A549 (cell line): Measurements from ENCODE around the gene DCHS2. TPM values are rescaled to one million over a fixed set of nuclear protein-coding genes. Genes with fewer than 3 reads are reported as not detected.

Experiments
- ATAC-seq, 2 experiments: fragments of 200-7000 bp in 1 of 2; fragments of >200 bp in 1 of 2; cut with Nextera tagmentation in 1 of 2; cut with Tn5 transposase in 1 of 2; 3 replicates each; pipeline versions ENCODE4 v1.8.0 to v1.9.1; 2018 to 2020; ENCODE audit warnings: mild to moderate bottlenecking in 1 of 2, moderate library complexity in 1 of 2
- CTCF ChIA-PET: fragments of 300-600 bp; sonication (Branson Sonifier 250); formaldehyde crosslinking; extraction: SDS; loops from one replicate; lab custom pipeline; 2021; ENCODE audit warnings: antibody characterized with exemption, inconsistent platforms; lab: Yijun Ruan, JAX
- POLR2A ChIA-PET: fragments of 350-600 bp; formaldehyde crosslinking; extraction: SDS; loops from one replicate; lab custom pipeline; 2021; ENCODE audit warnings: antibody characterized with exemption, inconsistent platforms; lab: Yijun Ruan, JAX
- DNase-seq, 2 experiments: peaks; one replicate each; pipeline versions ENCODE4 v3.0.0 to v3.0.0-alpha.2; 2011 to 2016; ENCODE audit warnings: low read depth in 1 of 2, low spot score in 1 of 2
- FAIRE-seq: peaks from 2 replicates; lab custom pipeline; 2011; peaks lifted over from hg19 to GRCh38; lab: Jason Lieb, UNC
- H3K27ac ChIP-seq, 2 experiments: fragments of >200 bp; sonication (Bioruptor Twin); formaldehyde crosslinking; 3 replicates each; pipeline ENCODE4 v1.5.1; 2016 to 2017
- H3K4me1 ChIP-seq: fragments of >200 bp; sonication (Bioruptor Twin); formaldehyde crosslinking; 3 replicates; pipeline ENCODE4 v1.6.1; 2016
- H3K4me2 ChIP-seq: fragments of >200 bp; sonication (Bioruptor Twin); formaldehyde crosslinking; 3 replicates; pipeline ENCODE4 v1.6.1; 2016
- H3K4me3 ChIP-seq: fragments of >200 bp; sonication (Bioruptor Twin); formaldehyde crosslinking; 3 replicates; pipeline ENCODE4 v1.5.1; 2016
- H3K9me3 ChIP-seq: fragments of >200 bp; sonication (Bioruptor Twin); formaldehyde crosslinking; 3 replicates; pipeline ENCODE4 v1.6.1; 2016
- ATOH8 ChIP-seq: fragments of 250-450 bp; sonication (Bioruptor Pico); IDR thresholded peaks from 2 replicates; pipeline ENCODE4 v1.5.0; 2020; ENCODE audit warnings: low read depth, mild to moderate bottlenecking, moderate library complexity
- BCL3 ChIP-seq: fragments of >200 bp; sonication (Bioruptor Twin); formaldehyde crosslinking; IDR thresholded peaks from 3 replicates; pipeline ENCODE4 v1.6.1; 2016
- CBX2 ChIP-seq: fragments of 200-600 bp; sonication (generic); IDR thresholded peaks from 2 replicates; pipeline ENCODE4 v1.6.1; 2016; ENCODE audit warnings: low read depth, mild to moderate bottlenecking, borderline replicate concordance
- CEBPB ChIP-seq, 2 experiments: fragments of >200 bp in 1 of 2; sonication (Bioruptor Twin) in 1 of 2; formaldehyde crosslinking in 1 of 2; IDR thresholded peaks; 2 replicates each; pipeline ENCODE4 v1.6.1; 2012 to 2016
- CHD2 ChIP-seq: fragments of 150-350 bp; IDR thresholded peaks from 2 replicates; pipeline ENCODE4 v1.6.1; 2014; ENCODE audit warnings: low read length; ENCODE audit not compliant: partially characterized antibody
- CHD4 ChIP-seq: fragments of 200-600 bp; sonication (generic); IDR thresholded peaks from 2 replicates; pipeline ENCODE4 v1.6.1; 2016; ENCODE audit warnings: antibody characterized with exemption, mild to moderate bottlenecking, borderline replicate concordance
- EHMT2 ChIP-seq: fragments of 200-600 bp; sonication (generic); IDR thresholded peaks from 2 replicates; pipeline ENCODE4 v1.6.1; 2016; ENCODE audit warnings: antibody characterized with exemption, low read depth, mild to moderate bottlenecking, moderate library complexity
- ELK1 ChIP-seq: fragments of 150-350 bp; IDR thresholded peaks from 2 replicates; pipeline ENCODE4 v1.6.1; 2014; ENCODE audit warnings: low read depth, mild to moderate bottlenecking, low read length
- ESRRA ChIP-seq: fragments of 150-350 bp; IDR thresholded peaks from 2 replicates; pipeline ENCODE4 v1.6.1; 2014; ENCODE audit warnings: mild to moderate bottlenecking, low read length, borderline replicate concordance
- GATA3 ChIP-seq: IDR thresholded peaks from 2 replicates; pipeline ENCODE4 v1.6.1; 2012; ENCODE audit warnings: borderline replicate concordance
- HOXA7 ChIP-seq: fragments of 250-450 bp; sonication (Bioruptor Pico); IDR thresholded peaks from 2 replicates; pipeline ENCODE4 v1.5.0; 2020; ENCODE audit warnings: mild to moderate bottlenecking, moderate library complexity
- HOXB13 ChIP-seq: fragments of 250-450 bp; sonication (Bioruptor Pico); IDR thresholded peaks from 2 replicates; pipeline ENCODE4 v1.5.0; 2020; ENCODE audit warnings: low read depth, mild to moderate bottlenecking, moderate library complexity
- HOXB5 ChIP-seq: fragments of 250-450 bp; sonication (Bioruptor Pico); IDR thresholded peaks from 2 replicates; pipeline ENCODE4 v1.5.0; 2020; ENCODE audit warnings: mild to moderate bottlenecking, moderate library complexity
- JUN ChIP-seq, 2 experiments: fragments of >200 bp; sonication (Bioruptor Twin); formaldehyde crosslinking; IDR thresholded peaks; 2 replicates in 1 of 2; 3 replicates in 1 of 2; pipeline ENCODE4 v1.6.1; 2016 to 2017
- JUNB ChIP-seq: fragments of >200 bp; sonication (Bioruptor Twin); formaldehyde crosslinking; IDR thresholded peaks from 2 replicates; pipeline ENCODE4 v1.6.1; 2016
- MAZ ChIP-seq: fragments of 150-350 bp; IDR thresholded peaks from 2 replicates; pipeline ENCODE4 v1.6.1; 2014; ENCODE audit warnings: antibody characterized with exemption, low read depth, low read length, borderline replicate concordance
- NPAS2 ChIP-seq: fragments of 250-450 bp; sonication (Bioruptor Pico); IDR thresholded peaks from 2 replicates; pipeline ENCODE4 v1.8.0; 2022; ENCODE audit warnings: mild to moderate bottlenecking, moderate library complexity, borderline replicate concordance
- PBX3 ChIP-seq: IDR thresholded peaks from 2 replicates; pipeline ENCODE4 v1.6.1; 2012
- PHF8 ChIP-seq: fragments of 200-600 bp; sonication (generic); IDR thresholded peaks from 2 replicates; pipeline ENCODE4 v1.6.1; 2016; ENCODE audit warnings: low read depth, mild to moderate bottlenecking, antibody characterized with exemption, moderate library complexity, borderline replicate concordance
- POLR2A ChIP-seq: IDR thresholded peaks from 2 replicates; pipeline ENCODE4 v1.6.1; 2012; ENCODE audit warnings: mild to moderate bottlenecking, low read length
- RNF2 ChIP-seq: fragments of 200-600 bp; sonication (generic); IDR thresholded peaks from 2 replicates; pipeline ENCODE4 v1.6.1; 2016; ENCODE audit warnings: low read depth, mild to moderate bottlenecking, antibody characterized with exemption, moderate library complexity, borderline replicate concordance
- SREBF2 ChIP-seq: fragments of 450-650 bp; IDR thresholded peaks from 2 replicates; pipeline ENCODE4 v1.6.1; 2014; ENCODE audit warnings: mild to moderate bottlenecking, moderate library complexity
- TP53 ChIP-seq: fragments of 250-450 bp; sonication (Bioruptor Pico); IDR thresholded peaks from 2 replicates; pipeline ENCODE4 v1.5.0; 2021; ENCODE audit warnings: mild to moderate bottlenecking, moderate library complexity
- USF2 ChIP-seq: fragments of 450-650 bp; IDR thresholded peaks from 2 replicates; pipeline ENCODE4 v1.6.1; 2014; ENCODE audit warnings: antibody characterized with exemption
- ZC3H11A ChIP-seq: fragments of 450-650 bp; IDR thresholded peaks from 2 replicates; pipeline ENCODE4 v1.6.1; 2014; ENCODE audit warnings: antibody characterized with exemption, mild to moderate bottlenecking
- ZNF302 ChIP-seq: fragments of 250-450 bp; sonication (Bioruptor Pico); IDR thresholded peaks from 2 replicates; pipeline ENCODE4 v1.9.0; 2021; ENCODE audit warnings: inconsistent platforms, mild to moderate bottlenecking, moderate library complexity
- ZSCAN20 ChIP-seq: fragments of 250-450 bp; sonication (Bioruptor Pico); IDR thresholded peaks from 2 replicates; pipeline ENCODE4 v1.8.0; 2022; ENCODE audit warnings: mild to moderate bottlenecking, moderate library complexity
- WGBS: methylation state at CpG from one replicate; pipeline ENCODE4 v1.1.6; 2017; ENCODE audit errors: missing lambda C conversion rate; 5-methylcytosine and 5-hydroxymethylcytosine counted together
- polyA plus RNA-seq, 4 experiments: library from polyadenylated mRNA; depleted of rRNA in 3 of 4; stranded (reverse); fragments of >200 nt; fragmentation: RNase III in 1 of 4; extraction: RNeasy Plus Mini Kit Qiagen cat#74134 plus additional on column Dnase treatment in 1 of 4; gene quantifications; 2 replicates in 3 of 4; 3 replicates in 1 of 4; pipeline ENCODE4 v1.2.3, GENCODE V29; 2011 to 2017

DCHS2 gene
- polyA plus RNA-seq, 2 of the 4 experiments (the other 2 are of a cell fraction) = 0.06 TPM; not detected in 1

- Histone ChIP-seq H3K27ac (no peak overlapping the region), H3K4me2 (no peak overlapping the region), H3K4me3 (no peak overlapping the region), H3K4me1 (no peaks in the 10 kb centered on the region), H3K9me3 (no peaks in the 10 kb centered on the region)
- ChIA-PET CTCF (no interaction called here), POLR2A (no interaction called here)
- WGBS = 13% methylated on average over 6 of the region's 6 CpGs
- ATAC-seq (no peak), FAIRE-seq (no peak), DNase-seq (no peak)
- TF ChIP-seq ZC3H11A (no peak), ZSCAN20 (CRISPR knock-in tag) (no peak), HOXB13 (CRISPR knock-in tag) (no peak), ATOH8 (CRISPR knock-in tag) (no peak)
These were observed 171.1 kb downstream of the DCHS2 start for GRCh38 chr4:154320521-154320920.

- Histone ChIP-seq H3K4me3 (no peak overlapping the region), H3K9me3 (no peaks in the 10 kb centered on the region)
- WGBS = 83% methylated on average over 1 of the region's 1 CpG
- TF ChIP-seq ZNF302 (no peak), ESRRA (no peak), HOXB5 (CRISPR knock-in tag) (no peak), HOXB13 (CRISPR knock-in tag) (no peak), GATA3 (no peak), PBX3 (no peak), CHD2 (no peak), JUN (IDR thresholded peaks at IDR 0.05) (no peak), JUNB (no peak), POLR2A (no peak), ELK1 (no peak), EHMT2 (no peak), PHF8 (no peak)
- TF ChIP-seq, all 56 proteins: peak for 0
- ATAC-seq = no peak
- no peak for FAIRE-seq
- no peak for DNase-seq
- ChIA-PET POLR2A (no interaction called here), CTCF (no interaction called here)
- Histone ChIP-seq H3K4me2 (no peak overlapping the region), H3K27ac (no peak overlapping the region), H3K4me1 (no peaks in the 10 kb centered on the region)
These were observed 171.9 kb downstream of the DCHS2 start for GRCh38 chr4:154319736-154320135.

- ATAC-seq (no peak), FAIRE-seq (no peak), DNase-seq (no peak)
- ChIA-PET POLR2A (no interaction called here), CTCF (no interaction called here)
- Histone ChIP-seq H3K9me3 (no peaks in the 10 kb centered on the region), H3K27ac (no peak overlapping the region), H3K4me3 (no peak overlapping the region), H3K4me1 (no peaks in the 10 kb centered on the region), H3K4me2 (no peak overlapping the region)
- WGBS = 0% methylated on average over 2 of the region's 2 CpGs
- no peak for TF ChIP-seq CHD4
- no peak for TF ChIP-seq TP53 (CRISPR knock-in tag)
- TF ChIP-seq HOXA7 (CRISPR knock-in tag) = no peak
- no peak for TF ChIP-seq MAZ
- no peak for TF ChIP-seq NPAS2 (CRISPR knock-in tag)
- no peak for TF ChIP-seq BCL3
- TF ChIP-seq SREBF2 = no peak
- no peak for TF ChIP-seq JUN (IDR thresholded peaks at IDR 0.05)
- TF ChIP-seq ESRRA = no peak
- no peak for TF ChIP-seq CBX2
- no peak for TF ChIP-seq RNF2
- TF ChIP-seq USF2 = no peak
- TF ChIP-seq CEBPB (IDR thresholded peaks at IDR 0.05) = no peak
These were observed 174.2 kb downstream of the DCHS2 start for GRCh38 chr4:154317201-154317999.
